DOHH2 (cell line): ENCODE measurements around the gene TRIM24.

Experiments used
- CTCF ChIP-seq: fragments of 200-600 bp; sonication (generic); IDR thresholded peaks from one replicate; pipeline ENCODE4 v1.5.1; 2014; ENCODE audit warnings: antibody characterized with exemption, mild to moderate bottlenecking, low read depth, low read length; ENCODE audit not compliant: poor library complexity, severe bottlenecking
- EZH2phosphoT487 ChIP-seq: fragments of 200-600 bp; sonication (generic); IDR thresholded peaks from 2 replicates; pipeline ENCODE4 v1.6.1; 2017; ENCODE audit warnings: borderline replicate concordance, mild to moderate bottlenecking, antibody characterized with exemption, low read length, moderate library complexity, mixed read lengths

- no peak for TF ChIP-seq CTCF
- no peak for TF ChIP-seq EZH2phosphoT487
These were observed 39.3 kb downstream of the TRIM24 start for GRCh38 chr7:138499340-138499739.
